GM23338 (cell line): ENCODE data around the gene EPHA8.

Experiments
- CREB1 ChIP-seq: fragments of 250-450 bp; sonication (Bioruptor Pico); IDR thresholded peaks from 2 replicates; pipeline ENCODE4 v1.5.0; 2020; ENCODE audit warnings: low read depth, mild to moderate bottlenecking, moderate library complexity
- EZH2 ChIP-seq: fragments of 200-600 bp; sonication (generic); IDR thresholded peaks from one replicate; pipeline ENCODE4 v1.8.0; 2017; ENCODE audit warnings: antibody characterized with exemption, mild to moderate bottlenecking, low read depth; ENCODE audit not compliant: unreplicated experiment
- EZH2phosphoT487 ChIP-seq: fragments of 200-600 bp; sonication (generic); IDR thresholded peaks from one replicate; pipeline ENCODE4 v1.8.1; 2018; ENCODE audit warnings: antibody characterized with exemption; ENCODE audit not compliant: unreplicated experiment
- JUNB ChIP-seq: IDR thresholded peaks from one replicate; pipeline ENCODE4 v1.6.1; 2016; ENCODE audit warnings: antibody characterized with exemption; ENCODE audit not compliant: unreplicated experiment
- NANOG ChIP-seq: IDR thresholded peaks from 2 replicates; pipeline ENCODE4 v1.6.1; 2016; ENCODE audit warnings: antibody characterized with exemption, borderline replicate concordance
- POLR2AphosphoS5 ChIP-seq: IDR thresholded peaks from 2 replicates; pipeline ENCODE4 v1.6.1; 2016; ENCODE audit warnings: antibody characterized with exemption, low read depth
- STAT1 ChIP-seq: IDR thresholded peaks from one replicate; pipeline ENCODE4 v1.6.1; 2016; ENCODE audit warnings: antibody characterized with exemption; ENCODE audit not compliant: unreplicated experiment
- ZNF114 ChIP-seq: fragments of 250-450 bp; sonication (Bioruptor Pico); IDR thresholded peaks from 2 replicates; pipeline ENCODE4 v1.5.0; 2020; ENCODE audit warnings: mild to moderate bottlenecking, moderate library complexity
- ZNF331 ChIP-seq: fragments of 250-450 bp; sonication (Bioruptor Pico); IDR thresholded peaks from 2 replicates; pipeline ENCODE4 v1.5.0; 2020; ENCODE audit warnings: low read depth, mild to moderate bottlenecking, moderate library complexity
- TF ChIP-seq, protein P1 (sequence below), 2 experiments: fragments of 200-600 bp in 1 of 2; sonication (generic) in 1 of 2; conservative IDR thresholded peaks; 2 replicates each; pipeline versions ENCODE4 v1.5.1 to v1.6.1; 2016 to 2017; ENCODE audit warnings: antibody characterized with exemption in 2 of 2, low read depth in 2 of 2, mild to moderate bottlenecking in 2 of 2, moderate library complexity in 1 of 2
- TF ChIP-seq, protein P2 (sequence below): IDR thresholded peaks from one replicate; pipeline ENCODE4 v1.6.1; 2018; ENCODE audit warnings: antibody characterized with exemption; ENCODE audit not compliant: unreplicated experiment
- TF ChIP-seq, protein P3 (sequence below): IDR thresholded peaks from 2 replicates; pipeline ENCODE4 v1.6.1; 2016; ENCODE audit warnings: antibody characterized with exemption
- TF ChIP-seq, protein P4 (sequence below): fragments of 250-450 bp; sonication (Bioruptor Pico); IDR thresholded peaks from 2 replicates; pipeline ENCODE4 v1.5.0; 2020; ENCODE audit warnings: mild to moderate bottlenecking, moderate library complexity

DNA sequence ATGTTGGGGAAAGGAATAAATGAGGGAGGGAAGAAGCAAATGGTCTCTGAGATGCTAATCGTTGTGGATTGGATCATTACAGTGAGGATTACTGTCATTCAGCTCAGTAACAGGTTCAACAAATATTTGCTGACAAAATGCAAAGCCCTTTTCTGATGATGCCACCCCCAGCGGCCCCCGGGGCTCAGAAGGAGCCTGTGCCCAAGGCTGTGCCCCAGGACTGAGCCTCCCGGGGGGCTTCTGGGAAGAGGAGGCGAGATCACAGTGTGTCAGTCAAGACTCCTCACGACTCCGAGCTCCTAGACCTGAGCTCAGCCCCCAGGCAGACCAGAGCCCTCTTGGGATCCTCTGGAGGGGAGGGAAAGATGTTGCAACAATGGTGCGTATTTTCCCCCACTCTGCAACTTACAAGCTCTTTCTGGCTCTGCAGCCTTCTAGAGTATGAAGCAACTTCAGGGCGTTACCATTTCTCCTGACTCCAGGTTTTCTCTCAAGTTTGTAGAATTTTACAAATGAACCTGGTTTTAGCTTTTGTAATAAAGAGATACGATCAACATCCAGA lies 20.8 kb downstream of the EPHA8 start:
- TF ChIP-seq, protein P1, sequence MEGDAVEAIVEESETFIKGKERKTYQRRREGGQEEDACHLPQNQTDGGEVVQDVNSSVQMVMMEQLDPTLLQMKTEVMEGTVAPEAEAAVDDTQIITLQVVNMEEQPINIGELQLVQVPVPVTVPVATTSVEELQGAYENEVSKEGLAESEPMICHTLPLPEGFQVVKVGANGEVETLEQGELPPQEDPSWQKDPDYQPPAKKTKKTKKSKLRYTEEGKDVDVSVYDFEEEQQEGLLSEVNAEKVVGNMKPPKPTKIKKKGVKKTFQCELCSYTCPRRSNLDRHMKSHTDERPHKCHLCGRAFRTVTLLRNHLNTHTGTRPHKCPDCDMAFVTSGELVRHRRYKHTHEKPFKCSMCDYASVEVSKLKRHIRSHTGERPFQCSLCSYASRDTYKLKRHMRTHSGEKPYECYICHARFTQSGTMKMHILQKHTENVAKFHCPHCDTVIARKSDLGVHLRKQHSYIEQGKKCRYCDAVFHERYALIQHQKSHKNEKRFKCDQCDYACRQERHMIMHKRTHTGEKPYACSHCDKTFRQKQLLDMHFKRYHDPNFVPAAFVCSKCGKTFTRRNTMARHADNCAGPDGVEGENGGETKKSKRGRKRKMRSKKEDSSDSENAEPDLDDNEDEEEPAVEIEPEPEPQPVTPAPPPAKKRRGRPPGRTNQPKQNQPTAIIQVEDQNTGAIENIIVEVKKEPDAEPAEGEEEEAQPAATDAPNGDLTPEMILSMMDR (conservative IDR thresholded peaks at IDR 0.05; ENCODE audit: low read depth in 2 of 2), result no peak
- TF ChIP-seq POLR2AphosphoS5 (no peak), EZH2 (no peak), CREB1 (CRISPR knock-in tag) (no peak), EZH2phosphoT487 (no peak), JUNB (no peak), ZNF331 (CRISPR knock-in tag) (no peak), ZNF114 (no peak), NANOG (no peak), STAT1 (no peak)
- TF ChIP-seq, protein P2, sequence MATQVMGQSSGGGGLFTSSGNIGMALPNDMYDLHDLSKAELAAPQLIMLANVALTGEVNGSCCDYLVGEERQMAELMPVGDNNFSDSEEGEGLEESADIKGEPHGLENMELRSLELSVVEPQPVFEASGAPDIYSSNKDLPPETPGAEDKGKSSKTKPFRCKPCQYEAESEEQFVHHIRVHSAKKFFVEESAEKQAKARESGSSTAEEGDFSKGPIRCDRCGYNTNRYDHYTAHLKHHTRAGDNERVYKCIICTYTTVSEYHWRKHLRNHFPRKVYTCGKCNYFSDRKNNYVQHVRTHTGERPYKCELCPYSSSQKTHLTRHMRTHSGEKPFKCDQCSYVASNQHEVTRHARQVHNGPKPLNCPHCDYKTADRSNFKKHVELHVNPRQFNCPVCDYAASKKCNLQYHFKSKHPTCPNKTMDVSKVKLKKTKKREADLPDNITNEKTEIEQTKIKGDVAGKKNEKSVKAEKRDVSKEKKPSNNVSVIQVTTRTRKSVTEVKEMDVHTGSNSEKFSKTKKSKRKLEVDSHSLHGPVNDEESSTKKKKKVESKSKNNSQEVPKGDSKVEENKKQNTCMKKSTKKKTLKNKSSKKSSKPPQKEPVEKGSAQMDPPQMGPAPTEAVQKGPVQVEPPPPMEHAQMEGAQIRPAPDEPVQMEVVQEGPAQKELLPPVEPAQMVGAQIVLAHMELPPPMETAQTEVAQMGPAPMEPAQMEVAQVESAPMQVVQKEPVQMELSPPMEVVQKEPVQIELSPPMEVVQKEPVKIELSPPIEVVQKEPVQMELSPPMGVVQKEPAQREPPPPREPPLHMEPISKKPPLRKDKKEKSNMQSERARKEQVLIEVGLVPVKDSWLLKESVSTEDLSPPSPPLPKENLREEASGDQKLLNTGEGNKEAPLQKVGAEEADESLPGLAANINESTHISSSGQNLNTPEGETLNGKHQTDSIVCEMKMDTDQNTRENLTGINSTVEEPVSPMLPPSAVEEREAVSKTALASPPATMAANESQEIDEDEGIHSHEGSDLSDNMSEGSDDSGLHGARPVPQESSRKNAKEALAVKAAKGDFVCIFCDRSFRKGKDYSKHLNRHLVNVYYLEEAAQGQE, result no peak
- TF ChIP-seq, protein P3, sequence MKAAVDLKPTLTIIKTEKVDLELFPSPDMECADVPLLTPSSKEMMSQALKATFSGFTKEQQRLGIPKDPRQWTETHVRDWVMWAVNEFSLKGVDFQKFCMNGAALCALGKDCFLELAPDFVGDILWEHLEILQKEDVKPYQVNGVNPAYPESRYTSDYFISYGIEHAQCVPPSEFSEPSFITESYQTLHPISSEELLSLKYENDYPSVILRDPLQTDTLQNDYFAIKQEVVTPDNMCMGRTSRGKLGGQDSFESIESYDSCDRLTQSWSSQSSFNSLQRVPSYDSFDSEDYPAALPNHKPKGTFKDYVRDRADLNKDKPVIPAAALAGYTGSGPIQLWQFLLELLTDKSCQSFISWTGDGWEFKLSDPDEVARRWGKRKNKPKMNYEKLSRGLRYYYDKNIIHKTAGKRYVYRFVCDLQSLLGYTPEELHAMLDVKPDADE, result no peak
- TF ChIP-seq, protein P4, sequence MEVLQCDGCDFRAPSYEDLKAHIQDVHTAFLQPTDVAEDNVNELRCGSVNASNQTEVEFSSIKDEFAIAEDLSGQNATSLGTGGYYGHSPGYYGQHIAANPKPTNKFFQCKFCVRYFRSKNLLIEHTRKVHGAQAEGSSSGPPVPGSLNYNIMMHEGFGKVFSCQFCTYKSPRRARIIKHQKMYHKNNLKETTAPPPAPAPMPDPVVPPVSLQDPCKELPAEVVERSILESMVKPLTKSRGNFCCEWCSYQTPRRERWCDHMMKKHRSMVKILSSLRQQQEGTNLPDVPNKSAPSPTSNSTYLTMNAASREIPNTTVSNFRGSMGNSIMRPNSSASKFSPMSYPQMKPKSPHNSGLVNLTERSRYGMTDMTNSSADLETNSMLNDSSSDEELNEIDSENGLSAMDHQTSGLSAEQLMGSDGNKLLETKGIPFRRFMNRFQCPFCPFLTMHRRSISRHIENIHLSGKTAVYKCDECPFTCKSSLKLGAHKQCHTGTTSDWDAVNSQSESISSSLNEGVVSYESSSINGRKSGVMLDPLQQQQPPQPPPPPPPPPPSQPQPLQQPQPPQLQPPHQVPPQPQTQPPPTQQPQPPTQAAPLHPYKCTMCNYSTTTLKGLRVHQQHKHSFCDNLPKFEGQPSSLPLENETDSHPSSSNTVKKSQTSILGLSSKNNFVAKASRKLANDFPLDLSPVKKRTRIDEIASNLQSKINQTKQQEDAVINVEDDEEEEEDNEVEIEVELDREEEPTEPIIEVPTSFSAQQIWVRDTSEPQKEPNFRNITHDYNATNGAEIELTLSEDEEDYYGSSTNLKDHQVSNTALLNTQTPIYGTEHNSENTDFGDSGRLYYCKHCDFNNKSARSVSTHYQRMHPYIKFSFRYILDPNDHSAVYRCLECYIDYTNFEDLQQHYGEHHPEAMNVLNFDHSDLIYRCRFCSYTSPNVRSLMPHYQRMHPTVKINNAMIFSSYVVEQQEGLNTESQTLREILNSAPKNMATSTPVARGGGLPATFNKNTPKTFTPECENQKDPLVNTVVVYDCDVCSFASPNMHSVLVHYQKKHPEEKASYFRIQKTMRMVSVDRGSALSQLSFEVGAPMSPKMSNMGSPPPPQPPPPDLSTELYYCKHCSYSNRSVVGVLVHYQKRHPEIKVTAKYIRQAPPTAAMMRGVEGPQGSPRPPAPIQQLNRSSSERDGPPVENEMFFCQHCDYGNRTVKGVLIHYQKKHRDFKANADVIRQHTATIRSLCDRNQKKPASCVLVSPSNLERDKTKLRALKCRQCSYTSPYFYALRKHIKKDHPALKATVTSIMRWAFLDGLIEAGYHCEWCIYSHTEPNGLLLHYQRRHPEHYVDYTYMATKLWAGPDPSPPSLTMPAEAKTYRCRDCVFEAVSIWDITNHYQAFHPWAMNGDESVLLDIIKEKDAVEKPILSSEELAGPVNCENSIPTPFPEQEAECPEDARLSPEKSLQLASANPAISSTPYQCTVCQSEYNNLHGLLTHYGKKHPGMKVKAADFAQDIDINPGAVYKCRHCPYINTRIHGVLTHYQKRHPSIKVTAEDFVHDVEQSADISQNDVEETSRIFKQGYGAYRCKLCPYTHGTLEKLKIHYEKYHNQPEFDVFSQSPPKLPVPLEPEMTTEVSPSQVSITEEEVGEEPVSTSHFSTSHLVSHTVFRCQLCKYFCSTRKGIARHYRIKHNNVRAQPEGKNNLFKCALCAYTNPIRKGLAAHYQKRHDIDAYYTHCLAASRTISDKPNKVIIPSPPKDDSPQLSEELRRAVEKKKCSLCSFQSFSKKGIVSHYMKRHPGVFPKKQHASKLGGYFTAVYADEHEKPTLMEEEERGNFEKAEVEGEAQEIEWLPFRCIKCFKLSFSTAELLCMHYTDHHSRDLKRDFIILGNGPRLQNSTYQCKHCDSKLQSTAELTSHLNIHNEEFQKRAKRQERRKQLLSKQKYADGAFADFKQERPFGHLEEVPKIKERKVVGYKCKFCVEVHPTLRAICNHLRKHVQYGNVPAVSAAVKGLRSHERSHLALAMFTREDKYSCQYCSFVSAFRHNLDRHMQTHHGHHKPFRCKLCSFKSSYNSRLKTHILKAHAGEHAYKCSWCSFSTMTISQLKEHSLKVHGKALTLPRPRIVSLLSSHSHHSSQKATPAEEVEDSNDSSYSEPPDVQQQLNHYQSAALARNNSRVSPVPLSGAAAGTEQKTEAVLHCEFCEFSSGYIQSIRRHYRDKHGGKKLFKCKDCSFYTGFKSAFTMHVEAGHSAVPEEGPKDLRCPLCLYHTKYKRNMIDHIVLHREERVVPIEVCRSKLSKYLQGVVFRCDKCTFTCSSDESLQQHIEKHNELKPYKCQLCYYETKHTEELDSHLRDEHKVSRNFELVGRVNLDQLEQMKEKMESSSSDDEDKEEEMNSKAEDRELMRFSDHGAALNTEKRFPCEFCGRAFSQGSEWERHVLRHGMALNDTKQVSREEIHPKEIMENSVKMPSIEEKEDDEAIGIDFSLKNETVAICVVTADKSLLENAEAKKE (CRISPR knock-in tag), result no peak
